ENCODE measurements around the gene MYOCD. TPM values are rescaled to one million over a fixed set of nuclear protein-coding genes. Genes with fewer than 3 reads are reported as not detected.

The MYOCD gene
- total and polyA plus RNA-seq, 12 donors, result 7.0 to 111 (median 45.2) TPM

- Histone ChIP-seq H3K9me3 (no peaks in the 10 kb centered on the region), H3K36me3 (peaks cover 0 to 41% (median 0%) of the 10 kb centered on the region in 9 donors), H3K4me1 (peaks cover 0 to 38% (median 19%) of the 10 kb centered on the region in 9 donors), H3K27me3 (no peaks in the 10 kb centered on the region), H3K4me3 (no peak overlapping the region), H3K27ac (peak overlapping the region in 3 of 10 donors; percentile 80 to 87 (median 86))
- TF ChIP-seq, protein P1, sequence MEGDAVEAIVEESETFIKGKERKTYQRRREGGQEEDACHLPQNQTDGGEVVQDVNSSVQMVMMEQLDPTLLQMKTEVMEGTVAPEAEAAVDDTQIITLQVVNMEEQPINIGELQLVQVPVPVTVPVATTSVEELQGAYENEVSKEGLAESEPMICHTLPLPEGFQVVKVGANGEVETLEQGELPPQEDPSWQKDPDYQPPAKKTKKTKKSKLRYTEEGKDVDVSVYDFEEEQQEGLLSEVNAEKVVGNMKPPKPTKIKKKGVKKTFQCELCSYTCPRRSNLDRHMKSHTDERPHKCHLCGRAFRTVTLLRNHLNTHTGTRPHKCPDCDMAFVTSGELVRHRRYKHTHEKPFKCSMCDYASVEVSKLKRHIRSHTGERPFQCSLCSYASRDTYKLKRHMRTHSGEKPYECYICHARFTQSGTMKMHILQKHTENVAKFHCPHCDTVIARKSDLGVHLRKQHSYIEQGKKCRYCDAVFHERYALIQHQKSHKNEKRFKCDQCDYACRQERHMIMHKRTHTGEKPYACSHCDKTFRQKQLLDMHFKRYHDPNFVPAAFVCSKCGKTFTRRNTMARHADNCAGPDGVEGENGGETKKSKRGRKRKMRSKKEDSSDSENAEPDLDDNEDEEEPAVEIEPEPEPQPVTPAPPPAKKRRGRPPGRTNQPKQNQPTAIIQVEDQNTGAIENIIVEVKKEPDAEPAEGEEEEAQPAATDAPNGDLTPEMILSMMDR (IDR thresholded peaks at IDR 0.05), result no peak
- ATAC-seq (no peak), DNase-seq (no peak)
- 72 to 74% methylated on average over 7 of the region's 7 CpGs for WGBS, 2 donors
- intact Hi-C loops (cut with DNase I), result loop anchor here in 2 of 10 donors (2.0 to 10.0 kb wide), 3 partner anchors 67 to 483 kb away; no protein-coding TSS in a partner anchor
These were observed 72.2 kb downstream of the MYOCD start for GRCh38 chr17:12737740-12738469.

- H3K27me3 ChIP-seq, result no peaks in the 10 kb centered on the region
- peak overlapping the region in 2 of 10 donors; percentile 25 to 87 for H3K27ac ChIP-seq
- peaks cover 0 to 40% (median 19%) of the 10 kb centered on the region in 9 donors for H3K4me1 ChIP-seq
- no peaks in the 10 kb centered on the region for H3K9me3 ChIP-seq
- no peak overlapping the region for H3K4me3 ChIP-seq
- intact Hi-C loops (cut with DNase I), result loop anchor here in 2 of 10 donors (2.0 to 10.0 kb wide), 3 partner anchors 68 to 484 kb away; no protein-coding TSS in a partner anchor
- H3K36me3 ChIP-seq, result peaks cover 0 to 41% (median 0%) of the 10 kb centered on the region in 9 donors
- 80 to 87% methylated on average over 2 of the region's 2 CpGs for WGBS, 2 donors
- DNase-seq (no peak), ATAC-seq (no peak)
- TF ChIP-seq, protein P1 (IDR thresholded peaks at IDR 0.05), result no peak
These were observed 72.9 kb downstream of the MYOCD start for GRCh38 chr17:12738624-12739023.

- Histone ChIP-seq H3K9me3 (no peaks in the 10 kb centered on the region), H3K36me3 (peaks cover 0 to 41% (median 0%) of the 10 kb centered on the region in 9 donors), H3K4me3 (no peak overlapping the region), H3K4me1 (peaks cover 0 to 40% (median 18%) of the 10 kb centered on the region in 9 donors), H3K27ac (peak overlapping the region in 1 of 10 donors; percentile 25), H3K27me3 (no peaks in the 10 kb centered on the region)
- DNase-seq (no peak), ATAC-seq (no peak)
- intact Hi-C loops (cut with DNase I), result loop anchor here in 2 of 10 donors (2.0 to 10.0 kb wide), 3 partner anchors 69 to 485 kb away; no protein-coding TSS in a partner anchor
- TF ChIP-seq, protein P1 (IDR thresholded peaks at IDR 0.05), result no peak
- WGBS, 2 donors, result 78 to 79% methylated on average over 4 of the region's 4 CpGs
These were observed 73.8 kb downstream of the MYOCD start for GRCh38 chr17:12739500-12739899.

GRCh38 chr17:12743046-12743445 is 77.4 kb downstream of the MYOCD start:
- Histone ChIP-seq H3K4me1 (peaks cover 0 to 23% (median 7%) of the 10 kb centered on the region in 9 donors), H3K36me3 (peaks cover 0 to 57% (median 0%) of the 10 kb centered on the region in 9 donors), H3K4me3 (no peak overlapping the region), H3K27me3 (no peaks in the 10 kb centered on the region), H3K27ac (peak overlapping the region in 7 of 10 donors; percentile 75 to 87 (median 80)), H3K9me3 (no peaks in the 10 kb centered on the region)
- DNase-seq (no peak), ATAC-seq (peak in 1 of 8 donors; percentile 11)
- intact Hi-C loops (cut with DNase I), result loop anchor here in 7 of 10 donors (2.0 to 10.0 kb wide), 10 partner anchors 52 to 491 kb away; partner anchors contain the start of gene MYOCD (in 2 of the 7)
- WGBS, 2 donors, result 41 to 55% methylated on average over 3 of the region's 3 CpGs
- TF ChIP-seq, protein P1 (IDR thresholded peaks at IDR 0.05), result no peak

Data from heart right ventricle (tissue), 16 donors.